Suppressor macrophage treated with lipopolysaccharide for 4 hours (primary cell): ENCODE data around the gene RHNO1.
A peak's percentile ranks its signal among the peaks of the same experiment; 100 is the strongest.
"Not testable (repeated sequence)": the region's sequence is repeated elsewhere in the genome, so short reads cannot be mapped to it uniquely, and the experiment has no call there.

Source experiments
- DNase-seq: peaks from one replicate; pipeline ENCODE4 v3.0.0-alpha.2; 2020

The RHNO1 gene

GRCh38 chr12:2858944-2859421 is 18.0 kb upstream of the RHNO1 start:
- no peak for DNase-seq

- no peak for DNase-seq
These were observed 16.9 kb upstream of the RHNO1 start for GRCh38 chr12:2860170-2860569.

GRCh38 chr12:2862876-2863275 is 14.1 kb upstream of the RHNO1 start:
- DNase-seq: no peak

GRCh38 chr12:2863402-2863801 is 13.6 kb upstream of the RHNO1 start:
- not testable (repeated sequence) for DNase-seq

- no peak for DNase-seq
These were observed 12.8 kb upstream of the RHNO1 start for GRCh38 chr12:2864198-2864597.

GRCh38 chr12:2868986-2869632 is 7.9 kb upstream of the RHNO1 start:
- DNase-seq: not testable (repeated sequence)

GRCh38 chr12:2876431-2877046 is 484 bp upstream of the RHNO1 start:
- peak; percentile 24 for DNase-seq

- DNase-seq: peak; percentile 92
These were observed 1.1 kb downstream of the RHNO1 start for GRCh38 chr12:2877953-2878732.

GRCh38 chr12:2879853-2880252 is 2.8 kb downstream of the RHNO1 start:
- no peak for DNase-seq

- DNase-seq: no peak
These were observed 7.8 kb downstream of the RHNO1 start for GRCh38 chr12:2884810-2885209.

GRCh38 chr12:2886768-2887450 is 9.9 kb downstream of the RHNO1 start:
- no peak for DNase-seq

GRCh38 chr12:2890001-2890387 is 13.0 kb downstream of the RHNO1 start:
- no peak for DNase-seq

- DNase-seq: peak; percentile 99
These were observed 13.6 kb downstream of the RHNO1 start, which contains the start of gene TULP3 for GRCh38 chr12:2890388-2891239. Gene TULP3 (plus strand): TSS chr12:2890891. CDS start chr12:2890948, 57 bp downstream.

- DNase-seq: peak; percentile 34
These were observed 14.4 kb downstream of the RHNO1 start for GRCh38 chr12:2891240-2892053.

GRCh38 chr12:2892246-2892645 is 15.2 kb downstream of the RHNO1 start:
- DNase-seq: no peak

- no peak for DNase-seq
These were observed 16.0 kb downstream of the RHNO1 start for GRCh38 chr12:2893007-2893406.

GRCh38 chr12:2895051-2895451 is 18.0 kb downstream of the RHNO1 start:
- DNase-seq: no peak

GRCh38 chr12:2895511-2895910 is 18.5 kb downstream of the RHNO1 start:
- no peak for DNase-seq

GRCh38 chr12:2897418-2897817 is 20.4 kb downstream of the RHNO1 start:
- DNase-seq: no peak

- DNase-seq: no peak
These were observed 23.6 kb downstream of the RHNO1 start for GRCh38 chr12:2900642-2901041.

GRCh38 chr12:2902272-2902880 is 25.4 kb downstream of the RHNO1 start:
- DNase-seq: no peak
